GM23338 (cell line): ENCODE results near the gene PPP2R5C. TPM values are rescaled to one million over a fixed set of nuclear protein-coding genes. Genes with fewer than 3 reads are reported as not detected.

Experiments used
- CTCF ChIP-seq, 2 experiments: fragments of 200-600 bp in 1 of 2; sonication (generic) in 1 of 2; conservative IDR thresholded peaks; 2 replicates each; pipeline versions ENCODE4 v1.5.1 to v1.6.1; 2016 to 2017; ENCODE audit warnings: antibody characterized with exemption in 2 of 2, low read depth in 2 of 2, mild to moderate bottlenecking in 2 of 2, moderate library complexity in 1 of 2
- NANOG ChIP-seq: IDR thresholded peaks from 2 replicates; pipeline ENCODE4 v1.6.1; 2016; ENCODE audit warnings: antibody characterized with exemption, borderline replicate concordance
- ZNF114 ChIP-seq: fragments of 250-450 bp; sonication (Bioruptor Pico); IDR thresholded peaks from 2 replicates; pipeline ENCODE4 v1.5.0; 2020; ENCODE audit warnings: mild to moderate bottlenecking, moderate library complexity
- ZNF331 ChIP-seq: fragments of 250-450 bp; sonication (Bioruptor Pico); IDR thresholded peaks from 2 replicates; pipeline ENCODE4 v1.5.0; 2020; ENCODE audit warnings: low read depth, mild to moderate bottlenecking, moderate library complexity
- polyA plus RNA-seq: library from polyadenylated mRNA; unstranded; fragments of >200 nt; fragmentation: Nextera tagmentation; extraction: Ambion mirVana; gene quantifications from 2 replicates; pipeline ENCODE4 v1.2.1, GENCODE V29; 2016
- total RNA-seq: library from RNA; depleted of rRNA; stranded (reverse); fragments of >200 nt; shearing (Covaris generic); gene quantifications from 2 replicates; pipeline ENCODE4 v1.2.3, GENCODE V29; 2014
- TF ChIP-seq, protein P1 (sequence below): fragments of 250-450 bp; sonication (Bioruptor Pico); IDR thresholded peaks from 2 replicates; pipeline ENCODE4 v1.5.0; 2020; ENCODE audit warnings: mild to moderate bottlenecking, moderate library complexity
- TF ChIP-seq, protein P2 (sequence below): IDR thresholded peaks from one replicate; pipeline ENCODE4 v1.6.1; 2018; ENCODE audit warnings: antibody characterized with exemption; ENCODE audit not compliant: unreplicated experiment
- TF ChIP-seq, protein P3 (sequence below): IDR thresholded peaks from 2 replicates; pipeline ENCODE4 v1.6.1; 2016; ENCODE audit warnings: antibody characterized with exemption

PPP2R5C gene
- total and polyA plus RNA-seq, 2 experiments from 2014 or later = 75.4 to 79.7 TPM

DNA sequence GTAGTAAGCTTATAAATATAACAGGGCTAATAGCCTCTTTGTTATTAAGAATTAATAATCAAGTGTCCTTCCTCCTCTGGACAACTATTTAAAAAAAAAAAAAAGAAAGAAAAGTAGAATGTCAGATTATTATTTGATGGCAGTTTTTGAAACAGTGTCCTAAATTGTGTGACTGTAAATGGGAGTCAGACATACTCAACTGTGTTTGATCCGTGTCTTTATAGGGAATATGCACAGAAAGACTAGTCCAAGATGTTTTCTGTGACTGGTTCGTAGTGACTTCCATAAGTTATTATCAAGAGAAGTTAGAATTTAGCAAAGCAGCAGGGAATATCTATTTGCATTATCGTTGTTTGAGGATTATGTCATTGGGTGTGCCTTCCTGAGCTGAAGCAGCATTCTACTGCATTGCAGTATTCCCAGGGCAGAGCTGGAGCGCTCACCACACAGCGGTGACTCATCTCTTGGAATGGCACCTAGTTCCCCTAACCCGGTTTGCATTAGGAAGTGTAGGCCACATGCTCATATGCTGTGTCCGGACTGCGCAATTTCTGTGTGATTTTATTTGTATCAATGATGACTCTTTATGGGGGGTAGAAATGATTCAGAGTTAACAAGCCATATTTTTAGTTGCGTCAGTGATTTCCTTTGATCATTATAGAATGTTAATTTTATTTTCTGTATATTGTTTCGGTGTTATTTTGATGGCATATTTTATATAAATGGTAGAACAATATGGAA lies 210.8 kb downstream of the PPP2R5C start (continued):
- TF ChIP-seq, protein P1, sequence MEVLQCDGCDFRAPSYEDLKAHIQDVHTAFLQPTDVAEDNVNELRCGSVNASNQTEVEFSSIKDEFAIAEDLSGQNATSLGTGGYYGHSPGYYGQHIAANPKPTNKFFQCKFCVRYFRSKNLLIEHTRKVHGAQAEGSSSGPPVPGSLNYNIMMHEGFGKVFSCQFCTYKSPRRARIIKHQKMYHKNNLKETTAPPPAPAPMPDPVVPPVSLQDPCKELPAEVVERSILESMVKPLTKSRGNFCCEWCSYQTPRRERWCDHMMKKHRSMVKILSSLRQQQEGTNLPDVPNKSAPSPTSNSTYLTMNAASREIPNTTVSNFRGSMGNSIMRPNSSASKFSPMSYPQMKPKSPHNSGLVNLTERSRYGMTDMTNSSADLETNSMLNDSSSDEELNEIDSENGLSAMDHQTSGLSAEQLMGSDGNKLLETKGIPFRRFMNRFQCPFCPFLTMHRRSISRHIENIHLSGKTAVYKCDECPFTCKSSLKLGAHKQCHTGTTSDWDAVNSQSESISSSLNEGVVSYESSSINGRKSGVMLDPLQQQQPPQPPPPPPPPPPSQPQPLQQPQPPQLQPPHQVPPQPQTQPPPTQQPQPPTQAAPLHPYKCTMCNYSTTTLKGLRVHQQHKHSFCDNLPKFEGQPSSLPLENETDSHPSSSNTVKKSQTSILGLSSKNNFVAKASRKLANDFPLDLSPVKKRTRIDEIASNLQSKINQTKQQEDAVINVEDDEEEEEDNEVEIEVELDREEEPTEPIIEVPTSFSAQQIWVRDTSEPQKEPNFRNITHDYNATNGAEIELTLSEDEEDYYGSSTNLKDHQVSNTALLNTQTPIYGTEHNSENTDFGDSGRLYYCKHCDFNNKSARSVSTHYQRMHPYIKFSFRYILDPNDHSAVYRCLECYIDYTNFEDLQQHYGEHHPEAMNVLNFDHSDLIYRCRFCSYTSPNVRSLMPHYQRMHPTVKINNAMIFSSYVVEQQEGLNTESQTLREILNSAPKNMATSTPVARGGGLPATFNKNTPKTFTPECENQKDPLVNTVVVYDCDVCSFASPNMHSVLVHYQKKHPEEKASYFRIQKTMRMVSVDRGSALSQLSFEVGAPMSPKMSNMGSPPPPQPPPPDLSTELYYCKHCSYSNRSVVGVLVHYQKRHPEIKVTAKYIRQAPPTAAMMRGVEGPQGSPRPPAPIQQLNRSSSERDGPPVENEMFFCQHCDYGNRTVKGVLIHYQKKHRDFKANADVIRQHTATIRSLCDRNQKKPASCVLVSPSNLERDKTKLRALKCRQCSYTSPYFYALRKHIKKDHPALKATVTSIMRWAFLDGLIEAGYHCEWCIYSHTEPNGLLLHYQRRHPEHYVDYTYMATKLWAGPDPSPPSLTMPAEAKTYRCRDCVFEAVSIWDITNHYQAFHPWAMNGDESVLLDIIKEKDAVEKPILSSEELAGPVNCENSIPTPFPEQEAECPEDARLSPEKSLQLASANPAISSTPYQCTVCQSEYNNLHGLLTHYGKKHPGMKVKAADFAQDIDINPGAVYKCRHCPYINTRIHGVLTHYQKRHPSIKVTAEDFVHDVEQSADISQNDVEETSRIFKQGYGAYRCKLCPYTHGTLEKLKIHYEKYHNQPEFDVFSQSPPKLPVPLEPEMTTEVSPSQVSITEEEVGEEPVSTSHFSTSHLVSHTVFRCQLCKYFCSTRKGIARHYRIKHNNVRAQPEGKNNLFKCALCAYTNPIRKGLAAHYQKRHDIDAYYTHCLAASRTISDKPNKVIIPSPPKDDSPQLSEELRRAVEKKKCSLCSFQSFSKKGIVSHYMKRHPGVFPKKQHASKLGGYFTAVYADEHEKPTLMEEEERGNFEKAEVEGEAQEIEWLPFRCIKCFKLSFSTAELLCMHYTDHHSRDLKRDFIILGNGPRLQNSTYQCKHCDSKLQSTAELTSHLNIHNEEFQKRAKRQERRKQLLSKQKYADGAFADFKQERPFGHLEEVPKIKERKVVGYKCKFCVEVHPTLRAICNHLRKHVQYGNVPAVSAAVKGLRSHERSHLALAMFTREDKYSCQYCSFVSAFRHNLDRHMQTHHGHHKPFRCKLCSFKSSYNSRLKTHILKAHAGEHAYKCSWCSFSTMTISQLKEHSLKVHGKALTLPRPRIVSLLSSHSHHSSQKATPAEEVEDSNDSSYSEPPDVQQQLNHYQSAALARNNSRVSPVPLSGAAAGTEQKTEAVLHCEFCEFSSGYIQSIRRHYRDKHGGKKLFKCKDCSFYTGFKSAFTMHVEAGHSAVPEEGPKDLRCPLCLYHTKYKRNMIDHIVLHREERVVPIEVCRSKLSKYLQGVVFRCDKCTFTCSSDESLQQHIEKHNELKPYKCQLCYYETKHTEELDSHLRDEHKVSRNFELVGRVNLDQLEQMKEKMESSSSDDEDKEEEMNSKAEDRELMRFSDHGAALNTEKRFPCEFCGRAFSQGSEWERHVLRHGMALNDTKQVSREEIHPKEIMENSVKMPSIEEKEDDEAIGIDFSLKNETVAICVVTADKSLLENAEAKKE = no peak
- TF ChIP-seq CTCF (conservative IDR thresholded peaks at IDR 0.05; ENCODE audit: low read depth in 2 of 2) (no peak), ZNF331 (CRISPR knock-in tag) (no peak), NANOG (no peak), ZNF114 (CRISPR knock-in tag) (no peak)
- TF ChIP-seq, protein P2, sequence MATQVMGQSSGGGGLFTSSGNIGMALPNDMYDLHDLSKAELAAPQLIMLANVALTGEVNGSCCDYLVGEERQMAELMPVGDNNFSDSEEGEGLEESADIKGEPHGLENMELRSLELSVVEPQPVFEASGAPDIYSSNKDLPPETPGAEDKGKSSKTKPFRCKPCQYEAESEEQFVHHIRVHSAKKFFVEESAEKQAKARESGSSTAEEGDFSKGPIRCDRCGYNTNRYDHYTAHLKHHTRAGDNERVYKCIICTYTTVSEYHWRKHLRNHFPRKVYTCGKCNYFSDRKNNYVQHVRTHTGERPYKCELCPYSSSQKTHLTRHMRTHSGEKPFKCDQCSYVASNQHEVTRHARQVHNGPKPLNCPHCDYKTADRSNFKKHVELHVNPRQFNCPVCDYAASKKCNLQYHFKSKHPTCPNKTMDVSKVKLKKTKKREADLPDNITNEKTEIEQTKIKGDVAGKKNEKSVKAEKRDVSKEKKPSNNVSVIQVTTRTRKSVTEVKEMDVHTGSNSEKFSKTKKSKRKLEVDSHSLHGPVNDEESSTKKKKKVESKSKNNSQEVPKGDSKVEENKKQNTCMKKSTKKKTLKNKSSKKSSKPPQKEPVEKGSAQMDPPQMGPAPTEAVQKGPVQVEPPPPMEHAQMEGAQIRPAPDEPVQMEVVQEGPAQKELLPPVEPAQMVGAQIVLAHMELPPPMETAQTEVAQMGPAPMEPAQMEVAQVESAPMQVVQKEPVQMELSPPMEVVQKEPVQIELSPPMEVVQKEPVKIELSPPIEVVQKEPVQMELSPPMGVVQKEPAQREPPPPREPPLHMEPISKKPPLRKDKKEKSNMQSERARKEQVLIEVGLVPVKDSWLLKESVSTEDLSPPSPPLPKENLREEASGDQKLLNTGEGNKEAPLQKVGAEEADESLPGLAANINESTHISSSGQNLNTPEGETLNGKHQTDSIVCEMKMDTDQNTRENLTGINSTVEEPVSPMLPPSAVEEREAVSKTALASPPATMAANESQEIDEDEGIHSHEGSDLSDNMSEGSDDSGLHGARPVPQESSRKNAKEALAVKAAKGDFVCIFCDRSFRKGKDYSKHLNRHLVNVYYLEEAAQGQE = no peak
- TF ChIP-seq, protein P3, sequence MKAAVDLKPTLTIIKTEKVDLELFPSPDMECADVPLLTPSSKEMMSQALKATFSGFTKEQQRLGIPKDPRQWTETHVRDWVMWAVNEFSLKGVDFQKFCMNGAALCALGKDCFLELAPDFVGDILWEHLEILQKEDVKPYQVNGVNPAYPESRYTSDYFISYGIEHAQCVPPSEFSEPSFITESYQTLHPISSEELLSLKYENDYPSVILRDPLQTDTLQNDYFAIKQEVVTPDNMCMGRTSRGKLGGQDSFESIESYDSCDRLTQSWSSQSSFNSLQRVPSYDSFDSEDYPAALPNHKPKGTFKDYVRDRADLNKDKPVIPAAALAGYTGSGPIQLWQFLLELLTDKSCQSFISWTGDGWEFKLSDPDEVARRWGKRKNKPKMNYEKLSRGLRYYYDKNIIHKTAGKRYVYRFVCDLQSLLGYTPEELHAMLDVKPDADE = no peak
